Ascending aorta (tissue), 2 donors: ENCODE measurements around the gene ZFYVE21. TPM values are rescaled to one million over a fixed set of nuclear protein-coding genes. Genes with fewer than 3 reads are reported as not detected.
"Not testable (repeated sequence)": the region's sequence is repeated elsewhere in the genome, so short reads cannot be mapped to it uniquely, and the experiment has no call there.

Experiments
- DNase-seq, 2 donors: peaks; one replicate each; pipeline ENCODE4 v3.0.0-alpha.2; 2019; ENCODE audit warnings: low spot score in 2 of 2
- H3K27ac ChIP-seq, 2 donors: fragments of 200-600 bp; sonication (generic); one replicate each; pipeline ENCODE4 v1.5.1; 2016 to 2017; ENCODE audit warnings: mild to moderate bottlenecking in 1 of 2
- H3K27me3 ChIP-seq: fragments of 200-600 bp; sonication (generic); one replicate; pipeline ENCODE4 v1.5.1; 2017
- H3K36me3 ChIP-seq, 2 donors: fragments of 200-600 bp; sonication (generic); one replicate each; pipeline ENCODE4 v1.5.1; 2016
- H3K4me1 ChIP-seq, 2 donors: fragments of 200-600 bp; sonication (generic); one replicate each; pipeline ENCODE4 v1.5.1; 2016 to 2017; ENCODE audit warnings: mild to moderate bottlenecking in 1 of 2
- H3K4me3 ChIP-seq, 2 donors: fragments of 200-600 bp; sonication (generic); one replicate each; pipeline ENCODE4 v1.5.1; 2016 to 2017; ENCODE audit warnings: mild to moderate bottlenecking in 1 of 2
- H3K9me3 ChIP-seq, 2 donors: fragments of 200-600 bp; sonication (generic); one replicate each; pipeline ENCODE4 v1.5.1; 2016
- intact Hi-C: fragments of 100-400 bp; cut with DNase I; formaldehyde crosslinking; loops from one replicate; pipeline ENCODE4 v1.15.1; 2023
- total RNA-seq: library from RNA; depleted of rRNA; stranded (reverse); fragments of >200 nt; gene quantifications from one replicate; pipeline ENCODE4 v1.1.0, GENCODE V29; 2016
- TF ChIP-seq, protein P1 (sequence below), 3 experiments: fragments of 200-600 bp in 2 of 3; fragments of 450-650 bp in 1 of 3; sonication (generic) in 2 of 3; IDR thresholded peaks; one replicate each; pipeline ENCODE4 v1.5.1; 2016 to 2019; ENCODE audit warnings: antibody characterized with exemption in 3 of 3, mild to moderate bottlenecking in 1 of 3, moderate library complexity in 1 of 3

ZFYVE21 gene
- total RNA-seq, 1 donor from 2014 or later: 219 TPM

DNA sequence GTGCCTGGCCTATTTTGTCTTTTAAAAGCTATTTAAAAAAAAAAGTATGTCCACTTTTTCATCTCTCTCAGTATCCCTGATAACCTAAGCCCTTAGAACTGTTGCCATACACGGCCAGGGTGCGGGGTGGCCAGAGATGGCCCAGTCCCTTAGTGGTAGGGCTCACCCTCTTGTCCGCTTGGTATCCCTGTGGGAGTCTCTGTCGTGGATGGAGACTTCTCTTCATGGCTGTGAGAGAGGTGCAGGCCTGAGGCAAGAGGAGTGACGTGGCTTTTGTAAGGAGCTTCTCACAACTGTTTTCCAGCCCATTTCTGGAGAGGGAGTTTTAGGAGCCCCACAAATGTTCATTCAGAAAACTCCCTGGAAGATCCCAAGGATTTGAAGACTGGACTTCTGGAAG, 27.2 kb upstream of the ZFYVE21 start:
- Histone ChIP-seq H3K27ac (peak overlapping the region; percentile 33 to 66), H3K9me3 (no peaks in the 10 kb centered on the region), H3K4me1 (peaks cover 6 to 10% of the 10 kb centered on the region in 2 donors)

DNA sequence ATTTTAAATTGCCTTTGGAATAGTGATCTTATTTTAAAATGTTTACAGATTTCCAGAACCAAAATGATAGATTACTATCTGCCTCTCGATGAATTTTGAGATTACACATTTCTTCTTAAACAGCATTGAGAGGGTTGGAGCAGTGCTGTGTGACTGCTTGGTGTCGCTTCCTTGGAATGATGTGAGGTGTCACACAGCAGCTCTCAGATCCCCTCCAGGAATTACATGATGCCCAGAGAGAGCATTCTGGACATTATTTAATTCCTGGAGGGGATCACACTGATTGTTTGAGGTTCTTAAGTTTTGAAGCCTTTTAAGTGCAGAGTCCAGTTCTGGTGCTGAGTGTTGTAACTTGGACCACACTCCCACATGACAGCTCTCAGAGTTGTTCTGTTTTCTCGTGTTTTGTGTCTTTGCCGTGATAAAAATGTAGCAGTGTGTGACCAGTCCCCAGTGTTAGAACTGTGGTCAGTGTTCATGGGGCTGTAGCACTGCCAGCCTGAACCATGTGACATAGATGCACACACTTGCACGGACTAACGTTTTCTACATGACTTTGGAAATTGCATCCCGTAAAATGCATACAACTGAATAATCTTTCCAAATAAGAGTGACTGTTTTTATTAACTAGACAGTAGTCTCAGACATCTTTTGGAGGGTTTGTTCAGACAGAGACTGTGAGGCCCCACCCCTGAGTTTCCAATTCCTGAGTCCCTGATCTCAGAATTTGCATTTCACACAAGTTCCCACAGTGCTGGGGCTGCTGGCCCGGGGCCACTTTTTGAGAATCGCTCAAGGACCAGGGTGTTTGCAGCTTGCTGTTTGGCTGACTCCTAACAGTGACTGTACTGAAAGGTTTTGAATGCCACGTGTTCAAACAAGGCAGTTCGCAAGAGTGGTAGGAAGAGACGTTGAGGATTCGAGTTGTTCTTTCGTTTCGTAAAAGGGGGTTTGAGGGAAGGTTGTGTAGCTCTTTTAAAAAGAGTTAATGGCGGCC, 26.4 kb upstream of the ZFYVE21 start:
- Histone ChIP-seq H3K9me3 (no peaks in the 10 kb centered on the region), H3K27ac (peak overlapping the region; percentile 37 to 66), H3K4me3 (peak overlapping the region in 1 of 2 donors; percentile 38), H3K27me3 (no peaks in the 10 kb centered on the region), H3K36me3 (peaks cover 59 to 74% of the 10 kb centered on the region in 2 donors), H3K4me1 (peaks cover 6 to 10% of the 10 kb centered on the region in 2 donors)
- TF ChIP-seq, protein P1, sequence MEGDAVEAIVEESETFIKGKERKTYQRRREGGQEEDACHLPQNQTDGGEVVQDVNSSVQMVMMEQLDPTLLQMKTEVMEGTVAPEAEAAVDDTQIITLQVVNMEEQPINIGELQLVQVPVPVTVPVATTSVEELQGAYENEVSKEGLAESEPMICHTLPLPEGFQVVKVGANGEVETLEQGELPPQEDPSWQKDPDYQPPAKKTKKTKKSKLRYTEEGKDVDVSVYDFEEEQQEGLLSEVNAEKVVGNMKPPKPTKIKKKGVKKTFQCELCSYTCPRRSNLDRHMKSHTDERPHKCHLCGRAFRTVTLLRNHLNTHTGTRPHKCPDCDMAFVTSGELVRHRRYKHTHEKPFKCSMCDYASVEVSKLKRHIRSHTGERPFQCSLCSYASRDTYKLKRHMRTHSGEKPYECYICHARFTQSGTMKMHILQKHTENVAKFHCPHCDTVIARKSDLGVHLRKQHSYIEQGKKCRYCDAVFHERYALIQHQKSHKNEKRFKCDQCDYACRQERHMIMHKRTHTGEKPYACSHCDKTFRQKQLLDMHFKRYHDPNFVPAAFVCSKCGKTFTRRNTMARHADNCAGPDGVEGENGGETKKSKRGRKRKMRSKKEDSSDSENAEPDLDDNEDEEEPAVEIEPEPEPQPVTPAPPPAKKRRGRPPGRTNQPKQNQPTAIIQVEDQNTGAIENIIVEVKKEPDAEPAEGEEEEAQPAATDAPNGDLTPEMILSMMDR (IDR thresholded peaks at IDR 0.05): no peak
- no peak for DNase-seq
- intact Hi-C loops: no loop called here

More for the DNA sequence above, 27.2 kb upstream of the ZFYVE21 start:
- no peak for DNase-seq
- Histone ChIP-seq H3K4me3 (no peak overlapping the region), H3K27me3 (no peaks in the 10 kb centered on the region), H3K36me3 (peaks cover 59 to 74% of the 10 kb centered on the region in 2 donors)
- TF ChIP-seq, protein P1 (IDR thresholded peaks at IDR 0.05): no peak
- intact Hi-C loops: no loop called here

DNA sequence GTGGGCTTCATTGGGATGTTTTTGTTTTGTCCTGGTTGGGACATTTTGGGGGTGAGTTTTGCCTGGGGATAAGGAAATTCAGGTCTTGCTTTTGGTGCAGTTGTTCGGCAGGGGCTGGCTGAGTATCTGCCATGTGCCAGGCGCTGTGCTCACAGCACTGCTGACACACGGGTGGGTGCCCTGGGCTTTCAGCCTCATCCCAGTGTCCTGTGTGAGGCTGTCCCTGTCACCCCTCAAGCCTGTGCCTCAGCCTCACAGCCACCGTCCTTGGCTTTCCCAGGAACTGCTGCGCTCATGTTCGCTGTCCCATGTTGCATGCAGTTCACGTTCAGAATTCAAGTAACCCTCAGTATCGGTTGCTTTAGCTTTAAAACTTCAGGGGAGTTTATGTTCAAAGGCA, 25.3 kb upstream of the ZFYVE21 start:
- intact Hi-C loops: no loop called here
- Histone ChIP-seq H3K4me3 (no peak overlapping the region), H3K27ac (peak overlapping the region in 1 of 2 donors; percentile 37)

DNA sequence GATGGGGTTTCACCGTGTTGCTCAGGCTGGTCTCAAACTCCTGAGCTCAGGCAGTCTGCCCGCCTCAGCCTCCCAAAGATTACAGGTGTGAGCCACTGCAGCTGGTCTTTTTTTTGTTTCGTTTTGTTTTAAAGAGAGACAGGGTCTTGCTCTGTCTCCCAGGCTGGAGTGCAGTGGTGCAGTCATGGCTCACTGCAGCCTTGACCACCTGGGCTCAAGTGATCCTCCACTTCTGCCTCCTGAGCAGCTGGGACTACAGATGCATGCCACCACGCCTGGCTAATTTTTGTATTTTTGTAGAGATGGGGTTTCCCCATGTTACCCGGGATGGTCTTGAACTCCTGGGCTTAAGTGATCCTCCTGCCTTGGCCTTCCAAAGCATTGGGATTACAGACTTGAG, 24.0 kb upstream of the ZFYVE21 start:
- Histone ChIP-seq H3K4me1 (peaks cover 11 to 17% of the 10 kb centered on the region in 2 donors), H3K36me3 (peaks cover 41 to 61% of the 10 kb centered on the region in 2 donors)
- H3K4me3 ChIP-seq, H3K9me3 ChIP-seq, H3K27me3 ChIP-seq, intact Hi-C loops, DNase-seq, H3K27ac ChIP-seq: not testable (repeated sequence)

More for the DNA sequence above, 25.3 kb upstream of the ZFYVE21 start:
- DNase-seq: no peak
- TF ChIP-seq, protein P1 (IDR thresholded peaks at IDR 0.05): no peak
- Histone ChIP-seq H3K4me1 (peaks cover 6 to 10% of the 10 kb centered on the region in 2 donors), H3K9me3 (no peaks in the 10 kb centered on the region), H3K27me3 (no peaks in the 10 kb centered on the region), H3K36me3 (peaks cover 53 to 72% of the 10 kb centered on the region in 2 donors)

DNA sequence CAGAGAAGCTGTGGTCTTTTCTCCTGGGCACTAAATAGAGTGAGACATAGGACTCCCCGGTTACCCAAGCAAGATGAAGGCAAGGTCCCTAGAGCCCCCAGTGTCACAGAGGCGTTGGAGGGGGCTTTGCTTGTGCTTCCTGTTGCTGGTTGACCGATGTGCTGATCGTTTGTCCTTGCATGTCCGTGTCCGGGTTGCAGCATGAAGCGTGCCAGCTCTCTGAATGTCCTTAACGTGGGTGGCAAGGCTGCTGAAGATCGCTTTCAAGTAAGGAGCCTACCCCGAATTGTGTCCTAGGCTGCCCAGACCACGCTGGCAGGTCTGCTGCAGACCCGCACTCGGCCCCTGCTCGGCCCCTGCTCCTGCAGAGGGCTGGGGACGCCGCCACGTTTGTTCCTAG, 23.5 kb upstream of the ZFYVE21 start:
- intact Hi-C loops: no loop called here
- no peaks in the 10 kb centered on the region for H3K27me3 ChIP-seq
- no peaks in the 10 kb centered on the region for H3K9me3 ChIP-seq
- peaks cover 16 to 17% of the 10 kb centered on the region in 2 donors for H3K4me1 ChIP-seq
- H3K4me3 ChIP-seq: no peak overlapping the region
- H3K36me3 ChIP-seq: peaks cover 36 to 56% of the 10 kb centered on the region in 2 donors
- H3K27ac ChIP-seq: no peak overlapping the region
- DNase-seq: no peak
- TF ChIP-seq, protein P1 (IDR thresholded peaks at IDR 0.05): no peak

DNA sequence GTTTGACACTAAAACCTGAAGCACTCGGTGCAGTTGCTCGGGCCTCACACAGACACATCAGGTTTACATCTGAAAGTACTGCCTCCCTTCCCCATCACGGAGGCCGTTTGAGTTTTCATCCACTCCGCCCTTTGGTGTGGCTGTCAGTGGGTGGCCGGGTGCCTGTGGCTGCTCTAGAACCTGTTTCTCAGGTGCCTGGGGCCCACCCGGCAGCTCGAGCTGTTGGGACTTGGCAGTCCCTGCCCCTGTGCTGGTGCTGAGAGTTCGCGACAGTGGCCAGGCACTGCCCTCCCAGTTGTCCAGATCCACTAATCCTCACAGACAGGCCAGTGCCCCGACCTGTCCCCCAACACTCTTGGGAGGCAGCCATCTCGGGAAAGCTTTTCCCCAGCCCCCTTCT, 22.7 kb upstream of the ZFYVE21 start:
- DNase-seq: no peak
- TF ChIP-seq, protein P1 (IDR thresholded peaks at IDR 0.05): no peak
- H3K36me3 ChIP-seq: peaks cover 34 to 55% of the 10 kb centered on the region in 2 donors
- no peaks in the 10 kb centered on the region for H3K27me3 ChIP-seq
- no peak overlapping the region for H3K4me3 ChIP-seq
- H3K27ac ChIP-seq: no peak overlapping the region
- H3K4me1 ChIP-seq: peaks cover 17 to 22% of the 10 kb centered on the region in 2 donors
- no peaks in the 10 kb centered on the region for H3K9me3 ChIP-seq
- intact Hi-C loops: no loop called here
